ENCODE measurements around the gene UNC119B. TPM values are rescaled to one million over a fixed set of nuclear protein-coding genes. Genes with fewer than 3 reads are reported as not detected.

The UNC119B gene
- total RNA-seq, 1 donor = 23.2 TPM

Other genes starting within 250 kb of the UNC119B start
- 103 and 107 TPM in 2 replicates for gene SRSF9, start 240.7 kb upstream of the UNC119B start, total RNA-seq
- 162 and 168 TPM in 2 replicates for gene DYNLL1, start 214.3 kb upstream of the UNC119B start, total RNA-seq
- 15.2 and 19.2 TPM in 2 replicates for gene COQ5, start 181.3 kb upstream of the UNC119B start, total RNA-seq
- 117 and 122 TPM in 2 replicates for gene RNF10, start 176.1 kb upstream of the UNC119B start, total RNA-seq
- gene POP5, start 129.1 kb upstream of the UNC119B start, total RNA-seq = 19.4 and 26.8 TPM in 2 replicates
- not detected in 2 replicates for gene CABP1, start 69.8 kb upstream of the UNC119B start, total RNA-seq
- 85.2 and 89.8 TPM in 2 replicates for gene MLEC, start 23.3 kb upstream of the UNC119B start, total RNA-seq
- gene ACADS, start 15.4 kb downstream of the UNC119B start, total RNA-seq = 10.5 and 12.7 TPM in 2 replicates
- gene SPPL3, start 193.9 kb downstream of the UNC119B start, total RNA-seq = 10.9 TPM in 2 replicates

Measured in osteoblast (primary cell).